ENCODE results near the gene NMNAT2.

The NMNAT2 gene

GRCh38 chr1:183308719-183309118 is 109.5 kb downstream of the NMNAT2 start:
- no peak for DNase-seq

DNA sequence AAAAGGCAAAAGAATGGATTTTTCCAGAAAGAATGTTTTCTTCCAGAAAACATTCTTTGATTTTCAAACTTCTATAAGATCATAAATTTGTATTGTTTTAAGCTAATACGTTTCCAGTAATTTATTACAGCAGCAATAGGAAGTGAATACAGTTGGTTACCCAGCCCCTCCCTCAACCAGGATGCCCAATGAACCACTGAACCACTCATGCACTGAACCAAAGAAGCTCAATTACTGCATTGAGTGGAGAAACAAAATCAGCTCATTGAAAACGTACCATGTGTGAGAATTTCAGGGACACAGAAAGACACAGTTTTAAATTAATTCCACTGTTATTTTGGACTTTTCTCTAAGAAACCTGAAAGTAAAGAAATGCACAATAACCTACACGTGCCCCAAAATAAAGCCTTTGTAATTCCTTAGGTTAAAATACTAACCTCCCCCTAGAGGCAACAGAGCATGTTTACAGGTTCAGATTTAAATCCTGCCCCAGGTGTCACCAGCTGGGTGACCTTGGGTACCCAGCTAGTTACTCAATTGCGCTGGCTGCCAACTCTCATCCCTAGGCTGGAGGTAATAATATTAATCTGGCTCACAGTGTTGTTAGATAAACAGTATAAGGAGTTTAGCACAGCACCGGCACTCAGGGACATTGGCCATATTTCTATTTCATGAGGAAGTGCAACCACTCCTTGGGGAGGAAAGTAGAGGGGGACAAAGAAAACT is 111.7 kb downstream of the NMNAT2 start:
- DNase-seq = no peak

GRCh38 chr1:183304440-183305107 is 113.6 kb downstream of the NMNAT2 start:
- peak; percentile 37 for DNase-seq

DNA sequence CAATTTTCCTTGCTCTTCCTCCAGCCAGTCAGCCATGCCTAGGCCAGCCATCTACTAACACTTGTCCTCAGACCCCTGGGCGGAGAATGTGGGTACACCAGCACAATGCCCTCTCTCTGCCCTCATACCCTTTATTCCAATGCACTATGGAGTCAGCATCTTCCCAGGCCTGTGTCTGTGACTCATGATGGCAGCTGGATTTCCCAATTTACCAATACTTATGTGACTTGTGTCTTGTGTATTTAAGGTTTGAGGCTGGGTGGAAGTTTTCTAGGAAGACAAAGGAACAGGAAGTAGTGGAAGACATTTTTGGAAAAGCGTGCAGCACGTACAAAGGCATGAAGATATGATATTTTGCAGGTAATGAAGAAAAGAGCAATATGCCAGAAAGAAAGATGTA is 114.3 kb downstream of the NMNAT2 start:
- DNase-seq = no peak

GRCh38 chr1:183303323-183303645 is 114.9 kb downstream of the NMNAT2 start:
- no peak for DNase-seq

- DNase-seq = no peak
Observed at GRCh38 chr1:183302452-183303322, 115.5 kb downstream of the NMNAT2 start.

GRCh38 chr1:183301239-183301638 is 116.9 kb downstream of the NMNAT2 start:
- no peak for DNase-seq

GRCh38 chr1:183300828-183301227 is 117.4 kb downstream of the NMNAT2 start:
- DNase-seq = no peak

DNA sequence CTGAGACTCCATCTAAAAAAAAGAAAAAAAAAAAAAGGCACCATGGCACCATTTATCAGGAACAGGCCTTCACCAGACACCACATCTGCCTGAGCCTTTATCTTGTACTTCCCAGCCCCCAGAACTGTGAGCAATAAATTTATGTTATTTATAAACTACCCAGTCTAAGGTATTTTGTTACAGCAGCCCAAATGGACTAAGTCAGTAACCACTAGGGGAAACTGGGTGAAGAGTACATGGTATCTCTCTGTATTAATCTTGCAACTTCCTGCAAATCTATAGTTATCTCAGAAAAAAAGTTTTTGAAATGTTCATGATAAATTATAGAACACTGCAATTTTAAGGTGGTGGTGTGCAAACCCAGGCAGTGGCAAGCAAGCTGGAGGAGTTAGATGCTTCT is 117.8 kb downstream of the NMNAT2 start:
- DNase-seq = no peak

DNA sequence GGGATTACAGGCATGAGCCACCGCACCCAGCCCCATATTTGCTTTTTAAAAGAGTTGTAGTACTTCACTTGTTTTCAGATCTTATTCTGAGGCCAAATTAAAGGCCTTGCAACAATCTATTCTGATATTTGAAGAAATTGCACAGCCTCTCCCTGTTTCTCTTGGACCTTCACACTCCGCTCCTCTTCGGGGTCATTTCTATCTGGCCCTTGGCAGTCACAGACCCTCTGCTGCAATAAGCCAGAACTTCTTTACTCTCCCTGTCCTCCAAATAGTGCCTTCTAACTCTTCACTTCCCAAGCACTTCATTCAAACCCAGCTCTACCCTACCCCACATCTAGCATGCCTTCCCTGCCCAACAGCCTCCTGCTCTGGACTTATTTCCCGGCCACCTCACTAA is 121.4 kb downstream of the NMNAT2 start:
- DNase-seq = no peak

GRCh38 chr1:183295521-183295920 is 122.7 kb downstream of the NMNAT2 start:
- no peak for DNase-seq

- DNase-seq = no peak
Observed at GRCh38 chr1:183293876-183294275, 124.3 kb downstream of the NMNAT2 start.

- no peak for DNase-seq
Observed at GRCh38 chr1:183293241-183293640, 124.9 kb downstream of the NMNAT2 start.

- DNase-seq = no peak
Observed at GRCh38 chr1:183291802-183292514, 126.2 kb downstream of the NMNAT2 start.

DNA sequence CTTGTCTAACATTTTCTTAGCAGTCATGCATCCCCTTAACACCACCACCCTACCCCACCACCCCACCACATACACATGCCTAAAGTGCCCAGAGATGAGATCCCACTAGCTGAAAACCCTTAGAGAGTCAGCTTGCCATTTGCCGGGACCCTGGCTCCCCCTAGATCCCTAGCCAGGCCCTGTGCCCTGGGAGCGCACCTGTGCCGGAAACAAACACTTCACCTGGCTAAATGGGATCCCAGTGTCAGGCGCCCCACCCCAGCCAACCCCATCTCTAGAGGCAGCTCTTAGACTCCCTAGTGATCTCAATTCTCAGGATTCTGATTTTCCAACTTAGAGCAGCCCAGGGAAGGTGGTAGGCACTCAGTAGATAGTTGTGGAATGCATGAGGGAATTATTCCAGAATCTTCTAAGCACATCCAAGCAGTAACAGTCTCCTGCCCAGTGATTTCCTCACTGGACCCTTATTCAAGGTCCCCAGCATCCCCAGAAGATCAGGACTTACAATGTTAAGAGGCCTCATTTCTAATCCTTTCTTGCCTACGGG is 126.9 kb downstream of the NMNAT2 start:
- no peak for DNase-seq

GRCh38 chr1:183290628-183291027 is 127.6 kb downstream of the NMNAT2 start:
- no peak for DNase-seq

GRCh38 chr1:183289051-183289496 is 129.1 kb downstream of the NMNAT2 start:
- DNase-seq = no peak

DNA sequence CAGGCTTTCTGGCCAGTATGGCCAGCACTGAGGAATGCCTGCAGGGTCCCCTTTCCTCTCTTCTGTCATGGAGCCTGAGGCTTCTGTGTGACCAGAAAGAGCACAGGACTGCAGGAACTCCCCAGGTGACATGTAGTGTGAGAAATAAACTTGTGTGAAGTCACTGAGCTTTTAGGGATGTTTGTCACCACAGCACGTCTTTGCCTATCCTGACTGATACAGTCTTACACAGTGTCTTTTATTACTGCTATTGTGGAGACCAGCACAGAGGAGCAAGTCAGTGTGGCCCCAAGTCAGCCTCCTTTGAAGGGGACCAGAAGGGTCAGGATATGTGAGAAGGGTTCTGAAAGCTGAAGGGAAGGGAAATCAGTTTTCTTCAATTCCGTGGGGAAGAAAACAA is 129.6 kb downstream of the NMNAT2 start:
- no peak for DNase-seq

DNA sequence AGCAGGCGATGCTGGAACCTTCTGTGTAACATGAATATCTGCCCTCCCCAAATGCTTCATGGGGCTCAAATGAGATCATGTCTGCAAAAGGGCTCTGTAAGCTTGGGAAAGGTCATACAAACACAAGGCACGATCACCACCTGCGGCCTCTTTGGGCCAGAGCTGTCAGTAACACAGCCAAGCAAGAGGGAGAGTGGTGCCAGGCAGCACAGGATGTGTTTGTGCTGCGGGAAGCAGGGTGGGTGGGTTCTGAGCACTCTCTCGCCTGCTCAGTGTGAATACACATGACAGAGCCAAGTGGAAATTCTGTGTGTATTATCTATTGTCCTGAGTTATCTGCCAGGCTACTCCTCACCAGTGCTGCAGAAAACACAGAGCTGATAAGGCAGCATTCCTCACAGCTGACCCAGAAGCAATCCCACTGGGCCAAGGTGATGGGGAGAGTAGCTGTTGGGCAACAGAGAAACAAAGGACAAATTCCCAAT is 130.9 kb downstream of the NMNAT2 start:
- no peak for DNase-seq

GRCh38 chr1:183285746-183286145 is 132.4 kb downstream of the NMNAT2 start:
- no peak for DNase-seq

DNA sequence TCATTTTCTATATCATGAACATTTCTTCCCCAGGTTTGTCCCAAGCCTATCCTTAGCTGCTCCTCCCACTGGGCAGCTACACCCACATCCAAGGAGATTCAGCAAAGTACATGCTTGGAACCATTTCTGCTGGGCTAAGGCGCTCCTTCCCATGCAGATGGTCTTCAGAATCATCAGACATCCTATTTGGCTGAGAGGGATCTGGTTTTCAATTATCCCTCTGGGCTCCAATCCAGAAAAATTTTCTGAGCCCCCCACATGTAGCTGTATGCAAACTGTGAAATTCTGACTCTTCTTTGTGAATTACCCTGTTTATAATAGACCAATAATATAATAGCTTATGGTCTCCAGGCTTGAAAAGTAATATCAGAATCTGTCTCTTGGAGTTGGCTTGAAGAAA is 132.9 kb downstream of the NMNAT2 start:
- DNase-seq = no peak

- DNase-seq = no peak
Observed at GRCh38 chr1:183284086-183284485, 134.1 kb downstream of the NMNAT2 start.

DNA sequence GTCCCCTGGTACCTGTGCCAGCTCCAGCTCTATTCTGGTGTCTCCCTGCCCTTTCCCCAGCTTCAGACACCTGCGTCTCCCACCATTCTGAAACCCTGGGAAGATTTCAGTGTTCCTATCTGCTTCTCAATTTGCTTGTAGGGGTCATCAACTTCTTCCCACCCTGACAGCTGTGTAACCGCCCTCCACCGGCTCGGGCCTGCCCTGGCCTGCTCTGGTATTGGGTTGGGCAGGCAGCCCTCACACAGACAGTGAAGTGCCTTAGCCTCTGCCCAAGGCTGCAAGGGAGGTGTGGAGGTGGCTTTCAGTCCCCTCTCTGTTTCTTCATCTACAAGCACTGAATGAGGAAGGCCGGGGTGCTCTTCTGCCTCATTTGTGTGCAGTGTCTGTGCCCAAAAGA is 134.9 kb downstream of the NMNAT2 start:
- no peak for DNase-seq
